GM18951 (cell line): Measurements from ENCODE around the gene RBM15B.

Source experiments
- POLR2A ChIP-seq: IDR thresholded peaks from 4 replicates; pipeline ENCODE4 v1.6.1; 2011; ENCODE audit warnings: mild to moderate bottlenecking; ENCODE audit not compliant: insufficient read length, insufficient read depth; ENCODE audit errors: extremely low read depth
- in situ Hi-C: fragments of 300-500 bp; cut with MboI; formaldehyde crosslinking; loops from one replicate; pipeline ENCODE4 v1.12.0; 2022; ENCODE audit warnings: low sequenced_read_pairs, mixed read lengths, inconsistent platforms; ENCODE audit not compliant: unreplicated experiment

Gene RBM15B

DNA sequence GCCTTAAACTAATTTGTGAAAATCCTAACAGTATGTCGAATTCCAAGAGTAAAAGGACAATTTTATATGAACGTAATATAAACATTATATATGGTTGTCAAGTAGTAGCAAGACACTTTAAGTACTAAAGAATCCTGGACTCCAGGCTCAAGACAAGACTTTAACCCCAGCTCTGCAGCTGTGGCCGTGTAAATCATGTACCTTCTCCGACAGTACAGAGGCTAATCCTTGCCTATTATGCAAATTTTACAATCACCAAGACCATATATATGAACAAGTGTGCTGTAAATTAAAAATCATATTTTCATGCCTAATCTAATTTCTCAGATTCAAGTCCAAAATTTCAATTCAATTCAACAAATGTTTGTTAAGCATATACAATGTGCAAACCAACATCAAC, 35.8 kb downstream of the RBM15B start:
- in situ Hi-C loops = no loop called here
- TF ChIP-seq POLR2A = no peak

DNA sequence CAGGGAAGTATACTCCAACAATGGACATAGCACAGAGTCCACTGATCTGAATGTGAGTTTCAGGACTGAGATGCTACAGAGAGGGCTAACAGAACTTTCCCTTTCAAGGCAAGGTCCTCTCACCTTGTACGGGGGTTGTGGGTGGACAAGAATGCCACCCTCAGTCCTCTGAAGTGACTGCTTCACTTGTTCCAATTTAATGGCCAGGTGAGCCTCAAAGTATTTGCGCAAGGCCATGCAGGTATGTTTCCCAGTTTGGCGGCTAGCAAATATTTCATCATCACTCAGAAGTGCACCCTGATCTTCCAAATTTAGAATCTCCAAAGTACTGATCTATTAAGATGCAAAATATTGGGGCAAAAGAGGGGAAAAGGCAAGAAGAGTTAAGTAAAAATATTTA, 38.1 kb downstream of the RBM15B start:
- in situ Hi-C loops = no loop called here
- no peak for TF ChIP-seq POLR2A

DNA sequence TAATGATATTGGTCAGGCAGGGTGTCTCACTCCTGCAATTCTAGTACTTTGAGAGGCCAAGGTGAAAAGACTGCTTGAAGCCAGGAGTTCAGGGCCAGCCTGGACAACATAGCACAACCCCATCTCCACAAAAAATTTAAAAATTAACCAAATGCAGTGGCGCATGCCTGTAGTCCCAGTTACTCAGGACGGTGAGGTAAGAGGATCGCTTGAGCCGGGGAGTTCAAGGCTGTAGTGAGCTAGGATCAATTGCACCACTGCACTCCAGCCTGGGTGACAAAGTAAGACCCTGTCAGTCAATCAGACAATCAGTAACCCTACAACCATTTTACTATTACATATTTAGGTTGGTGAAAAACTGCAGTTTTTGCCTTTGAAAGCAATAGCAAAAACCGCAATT, 43.0 kb downstream of the RBM15B start:
- in situ Hi-C loops = no loop called here
- TF ChIP-seq POLR2A = no peak

DNA sequence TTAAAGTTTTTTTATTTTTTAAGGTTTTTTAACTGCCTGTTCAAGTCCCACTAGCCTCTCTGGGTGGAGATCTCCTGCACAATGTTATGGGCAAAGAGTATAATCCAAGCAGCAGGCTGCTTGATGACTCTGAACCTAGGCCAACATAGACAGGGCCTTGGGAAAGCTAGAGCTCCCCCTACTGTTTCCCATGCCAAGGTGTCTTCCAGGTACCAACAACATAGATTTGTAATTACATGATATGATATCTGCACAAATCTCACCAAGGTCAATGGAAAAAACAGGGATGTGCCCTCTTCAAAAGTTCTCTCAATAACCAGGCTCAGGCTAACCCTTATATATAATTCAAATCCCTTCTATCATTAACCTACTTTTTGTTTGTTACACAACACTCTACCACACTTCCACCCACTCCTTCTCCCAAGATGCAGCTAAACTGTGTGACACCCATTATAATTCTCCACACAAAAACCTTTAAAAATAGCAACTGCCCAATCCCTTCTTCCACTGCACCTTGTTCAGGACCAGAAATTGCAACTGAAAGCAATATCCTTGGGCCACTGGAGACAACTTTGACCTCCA, 43.8 kb downstream of the RBM15B start:
- TF ChIP-seq POLR2A = no peak
- in situ Hi-C loops = no loop called here

DNA sequence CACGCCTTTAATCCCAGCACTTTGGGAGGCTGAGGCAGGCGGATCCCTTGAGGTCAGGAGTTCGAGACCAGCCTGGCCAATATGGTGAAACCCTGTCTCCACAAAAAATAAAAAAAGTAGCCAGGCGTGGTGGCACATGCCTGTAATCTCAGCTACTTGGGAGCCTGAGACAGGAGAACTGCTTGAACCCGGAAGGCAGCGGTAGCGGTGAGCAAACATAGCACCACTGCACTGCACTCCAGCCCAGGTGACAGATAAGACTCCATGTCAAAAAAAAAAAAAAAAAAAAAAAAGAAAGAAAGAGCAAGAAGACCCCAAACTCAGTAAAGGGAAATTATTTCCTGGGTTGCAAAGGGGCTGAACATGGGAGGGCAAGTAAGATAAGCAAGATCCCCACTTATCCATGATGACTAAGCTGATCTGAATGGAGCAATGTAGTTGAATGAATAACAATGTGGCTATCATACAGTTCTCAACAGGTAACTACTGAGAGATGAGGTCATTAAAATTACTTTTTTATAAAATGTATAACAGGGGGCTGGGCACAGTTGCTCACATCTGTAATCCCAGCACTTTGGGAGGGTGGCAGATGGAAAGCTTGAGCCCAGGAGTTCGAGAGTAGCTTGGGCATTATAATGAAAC, 46.0 kb downstream of the RBM15B start:
- no peak for TF ChIP-seq POLR2A
- in situ Hi-C loops = no loop called here

DNA sequence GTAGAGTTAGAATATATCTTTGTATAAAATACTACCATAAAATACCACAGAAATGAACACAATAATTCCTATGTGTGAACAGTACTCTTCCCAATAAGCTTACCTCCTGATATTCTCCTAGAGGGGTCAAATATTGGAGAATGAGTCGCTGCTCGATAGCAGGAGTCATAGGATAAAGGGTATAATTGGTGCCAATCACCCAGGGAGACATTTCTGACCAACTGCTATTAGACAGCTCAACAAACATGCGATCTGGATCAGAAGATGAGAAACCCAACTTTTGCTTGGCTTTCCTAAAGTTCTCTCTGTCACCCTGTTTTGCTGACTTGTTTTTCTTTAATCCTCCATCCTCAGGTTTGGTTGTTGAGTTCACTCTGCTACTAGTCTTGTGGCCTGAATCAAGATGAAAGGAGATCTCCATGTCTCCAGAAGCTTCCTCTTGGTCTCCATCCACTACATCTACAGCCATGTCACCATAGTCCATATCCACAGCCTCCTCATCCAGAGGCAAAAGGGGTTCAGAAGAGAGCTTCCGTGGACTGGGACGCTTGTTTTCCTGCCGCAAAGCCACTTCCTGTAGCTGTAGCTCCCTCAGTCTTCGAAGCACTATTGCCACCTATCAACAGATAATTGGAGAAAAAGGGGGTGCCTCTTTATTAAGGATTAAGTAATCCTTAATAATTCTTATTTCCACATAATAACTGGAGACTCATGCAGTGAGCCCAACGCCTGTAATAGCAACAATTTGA, 50.4 kb downstream of the RBM15B start:
- in situ Hi-C loops = no loop called here

DNA sequence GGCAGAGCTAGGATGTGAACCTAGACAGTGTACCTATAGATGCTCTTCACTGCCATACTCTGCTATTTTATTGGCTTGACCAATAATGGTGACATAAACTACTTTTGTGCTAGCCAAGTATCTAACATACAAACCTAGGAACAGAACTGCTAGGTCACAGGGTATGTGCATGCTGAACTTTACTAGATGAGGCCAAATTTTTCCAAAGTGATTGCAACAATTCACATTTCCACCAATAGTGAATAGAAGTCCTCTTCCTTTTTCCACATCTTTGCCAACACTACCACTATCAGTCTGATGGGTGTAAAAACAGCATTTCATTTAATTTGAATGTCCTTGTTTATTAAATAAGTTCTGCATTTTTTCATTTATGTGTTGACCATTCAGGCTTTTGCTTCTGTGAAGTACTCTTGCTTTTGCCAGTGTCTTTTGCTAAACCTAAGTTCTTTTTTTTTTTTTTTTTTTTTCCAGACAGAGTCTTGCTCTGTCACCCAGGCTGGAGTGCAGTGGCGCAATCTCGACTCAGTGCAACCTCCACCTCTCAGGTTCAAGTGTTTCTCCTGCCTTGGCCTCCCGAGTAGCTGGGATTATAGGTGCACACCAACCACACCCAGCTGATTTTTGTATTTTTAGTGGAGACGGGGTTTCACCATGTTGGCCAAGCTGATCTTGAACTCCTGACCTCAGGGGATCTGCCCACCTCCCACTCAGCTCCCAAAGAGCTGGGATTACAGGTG, 54.6 kb downstream of the RBM15B start:
- no peak for TF ChIP-seq POLR2A
- in situ Hi-C loops = no loop called here

More for the DNA sequence above, 50.4 kb downstream of the RBM15B start:
- TF ChIP-seq POLR2A = no peak
